Coronary artery (tissue), 2 donors: ENCODE measurements around the gene CDX2.

Source experiments
- DNase-seq: peaks from one replicate; pipeline ENCODE4 v3.0.0-alpha.2; 2017; ENCODE audit warnings: low spot score
- H3K27ac ChIP-seq, 2 donors: fragments of 200-600 bp; sonication (generic); one replicate each; pipeline ENCODE4 v1.5.1; 2016 to 2019
- H3K4me3 ChIP-seq: fragments of 200-600 bp; sonication (generic); 2 replicates; pipeline ENCODE4 v1.5.1; 2016; ENCODE audit warnings: mild to moderate bottlenecking, moderate library complexity
- CTCF ChIP-seq: fragments of 200-600 bp; sonication (generic); IDR thresholded peaks from one replicate; pipeline ENCODE4 v1.5.1; 2019; ENCODE audit warnings: antibody characterized with exemption

Gene CDX2

GRCh38 chr13:27956576-27957300, 12.4 kb downstream of the CDX2 start:
- no peak for TF ChIP-seq CTCF
- Histone ChIP-seq H3K27ac (no peak overlapping the region), H3K4me3 (no peak overlapping the region)
- no peak for DNase-seq

- no peak for DNase-seq
- Histone ChIP-seq H3K4me3 (no peak overlapping the region), H3K27ac (no peak overlapping the region)
- no peak for TF ChIP-seq CTCF
Measured at GRCh38 chr13:27955014-27955591, 14.0 kb downstream of the CDX2 start.

GRCh38 chr13:27954406-27954851, 14.7 kb downstream of the CDX2 start:
- H3K27ac ChIP-seq: no peak overlapping the region
- no peak for TF ChIP-seq CTCF
- no peak for DNase-seq
- peak overlapping the region; percentile 70 for H3K4me3 ChIP-seq

- TF ChIP-seq CTCF: peak; percentile 79
- Histone ChIP-seq H3K27ac (no peak overlapping the region), H3K4me3 (peak overlapping the region; percentile 70)
- peak; percentile 71 for DNase-seq
Measured at GRCh38 chr13:27953676-27954405, 15.3 kb downstream of the CDX2 start.

GRCh38 chr13:27952876-27953675, 16.0 kb downstream of the CDX2 start:
- Histone ChIP-seq H3K4me3 (peak overlapping the region; percentile 70), H3K27ac (no peak overlapping the region)
- no peak for DNase-seq

More at GRCh38 chr13:27952876-27953675, 16.0 kb downstream of the CDX2 start:
- no peak for TF ChIP-seq CTCF
